H9 (cell line): ENCODE measurements around the gene MTNR1B. TPM values are rescaled to one million over a fixed set of nuclear protein-coding genes. Genes with fewer than 3 reads are reported as not detected.

ENCODE experiments used
- DNase-seq: peaks from one replicate; pipeline ENCODE4 v3.0.0-alpha.2; 2017
- H2AFZ ChIP-seq: one replicate; pipeline ENCODE4 v1.6.1; 2013; ENCODE audit warnings: mild to moderate bottlenecking, low read length, control low read depth, moderate library complexity
- H2AK5ac ChIP-seq: 2 replicates; pipeline ENCODE4 v1.6.1; 2013; ENCODE audit warnings: low read length, control low read depth, mixed read lengths; ENCODE audit not compliant: insufficient read length
- H2BK120ac ChIP-seq: one replicate; pipeline ENCODE4 v1.6.1; 2013; ENCODE audit warnings: low read depth, mild to moderate bottlenecking, low read length, control low read depth, inconsistent platforms; ENCODE audit not compliant: poor library complexity, severe bottlenecking
- H2BK12ac ChIP-seq: 2 replicates; pipeline ENCODE4 v1.6.1; 2013; ENCODE audit warnings: low read length, control low read depth, mixed read lengths, low read depth; ENCODE audit not compliant: insufficient read length
- H2BK15ac ChIP-seq: 2 replicates; pipeline ENCODE4 v1.6.1; 2013; ENCODE audit warnings: low read depth, low read length, control low read depth
- H2BK20ac ChIP-seq: one replicate; pipeline ENCODE4 v1.6.1; 2013; ENCODE audit warnings: low read depth, mild to moderate bottlenecking, low read length, control low read depth, inconsistent platforms; ENCODE audit not compliant: poor library complexity, severe bottlenecking
- H2BK5ac ChIP-seq: 2 replicates; pipeline ENCODE4 v1.6.1; 2013; ENCODE audit warnings: low read length, control low read depth, mixed read lengths; ENCODE audit not compliant: insufficient read length
- H3K14ac ChIP-seq: 2 replicates; pipeline ENCODE4 v1.6.1; 2013; ENCODE audit warnings: low read length, control low read depth; ENCODE audit not compliant: insufficient read depth
- H3K18ac ChIP-seq: 2 replicates; pipeline ENCODE4 v1.6.1; 2013; ENCODE audit warnings: low read depth, mild to moderate bottlenecking, mixed read lengths, low read length, control low read depth; ENCODE audit not compliant: insufficient read length
- H3K23ac ChIP-seq: 2 replicates; pipeline ENCODE4 v1.6.1; 2013; ENCODE audit warnings: low read length, control low read depth, mixed read lengths, low read depth; ENCODE audit not compliant: insufficient read length
- H3K23me2 ChIP-seq: 2 replicates; pipeline ENCODE4 v1.6.1; 2013; ENCODE audit warnings: low read depth, mild to moderate bottlenecking, mixed read lengths, low read length, control low read depth; ENCODE audit not compliant: insufficient read length, poor library complexity, severe bottlenecking
- H3K27ac ChIP-seq: 2 replicates; pipeline ENCODE4 v1.5.1; 2013; ENCODE audit warnings: low read length, control low read depth, mixed read lengths, low read depth; ENCODE audit not compliant: insufficient read length
- H3K27me3 ChIP-seq: 2 replicates; pipeline ENCODE4 v1.6.1; 2013; ENCODE audit warnings: low read length, control low read depth, inconsistent platforms; ENCODE audit not compliant: insufficient read depth
- H3K4ac ChIP-seq: 2 replicates; pipeline ENCODE4 v1.6.1; 2013; ENCODE audit warnings: low read depth, mild to moderate bottlenecking, control low read depth, inconsistent platforms, low read length, moderate library complexity
- H3K4me1 ChIP-seq: 2 replicates; pipeline ENCODE4 v1.6.1; 2013; ENCODE audit warnings: low read length, control low read depth, inconsistent platforms; ENCODE audit not compliant: insufficient read depth
- H3K4me2 ChIP-seq: 2 replicates; pipeline ENCODE4 v1.6.1; 2013; ENCODE audit warnings: low read length, control low read depth, mixed read lengths; ENCODE audit not compliant: insufficient read length, insufficient read depth
- H3K56ac ChIP-seq: 2 replicates; pipeline ENCODE4 v1.6.1; 2013; ENCODE audit warnings: low read depth, mild to moderate bottlenecking, mixed read lengths, low read length, control low read depth; ENCODE audit not compliant: insufficient read length
- H3K79me1 ChIP-seq: 2 replicates; pipeline ENCODE4 v1.6.1; 2013; ENCODE audit warnings: low read depth, mild to moderate bottlenecking, moderate library complexity, low read length, control low read depth, inconsistent platforms; ENCODE audit not compliant: insufficient read depth, poor library complexity, severe bottlenecking
- H3K79me2 ChIP-seq: 2 replicates; pipeline ENCODE4 v1.6.1; 2013; ENCODE audit warnings: low read length, control low read depth, inconsistent platforms; ENCODE audit not compliant: insufficient read depth
- H3K9ac ChIP-seq: 2 replicates; pipeline ENCODE4 v1.6.1; 2013; ENCODE audit warnings: low read length, control low read depth, mixed read lengths; ENCODE audit not compliant: insufficient read length; ENCODE audit errors: extremely low read depth
- H3K9me3 ChIP-seq: one replicate; pipeline ENCODE4 v1.6.1; 2013; ENCODE audit warnings: low read depth, low read length, inconsistent platforms; ENCODE audit not compliant: control insufficient read depth
- H3T11ph ChIP-seq: one replicate; pipeline ENCODE4 v1.6.1; 2013; ENCODE audit warnings: mild to moderate bottlenecking, low read length, control low read depth, inconsistent platforms
- H4K20me1 ChIP-seq: one replicate; pipeline ENCODE4 v1.6.1; 2013; ENCODE audit not compliant: control insufficient read depth, insufficient read length, insufficient read depth
- H4K5ac ChIP-seq: 2 replicates; pipeline ENCODE4 v1.6.1; 2013; ENCODE audit warnings: low read depth, mild to moderate bottlenecking, mixed read lengths, low read length, control low read depth; ENCODE audit not compliant: insufficient read length
- H4K8ac ChIP-seq: replicated peaks from 2 replicates; pipeline ENCODE4 v1.6.1; 2013; ENCODE audit warnings: low read length, control low read depth, mixed read lengths, low read depth; ENCODE audit not compliant: insufficient read length
- H4K91ac ChIP-seq: 2 replicates; pipeline ENCODE4 v1.6.1; 2013; ENCODE audit warnings: low read depth, mild to moderate bottlenecking, moderate library complexity, mixed read lengths, low read length, control low read depth; ENCODE audit not compliant: insufficient read length
- H3K27ac Mint-ChIP-seq, 3 experiments: 2 replicates in 2 of 3; 3 replicates in 1 of 3; pipeline ENCODE4 v1.8.0; 2020 to 2021; ENCODE audit warnings: mixed read lengths in 3 of 3, mild to moderate bottlenecking in 1 of 3, moderate library complexity in 1 of 3
- H3K27me3 Mint-ChIP-seq: 2 replicates; pipeline ENCODE4 v1.8.0; 2021; ENCODE audit warnings: low read depth, mild to moderate bottlenecking, moderate library complexity, mixed read lengths
- H3K36me3 Mint-ChIP-seq, 3 experiments: 2 replicates in 2 of 3; 3 replicates in 1 of 3; pipeline ENCODE4 v1.8.0; 2020 to 2021; ENCODE audit warnings: low read depth in 3 of 3, mixed read lengths in 3 of 3; ENCODE audit not compliant: insufficient read depth in 1 of 3
- H3K4me1 Mint-ChIP-seq, 2 experiments: 2 replicates each; pipeline ENCODE4 v1.8.0; 2020; ENCODE audit warnings: mixed read lengths in 2 of 2
- H3K4me3 Mint-ChIP-seq, 2 experiments: 2 replicates in 1 of 2; 3 replicates in 1 of 2; pipeline ENCODE4 v1.8.0; 2020 to 2021; ENCODE audit warnings: mild to moderate bottlenecking in 2 of 2, mixed read lengths in 2 of 2, moderate library complexity in 1 of 2
- H3K9me3 Mint-ChIP-seq, 2 experiments: 2 replicates in 1 of 2; 3 replicates in 1 of 2; pipeline ENCODE4 v1.8.0; 2020; ENCODE audit warnings: mild to moderate bottlenecking in 2 of 2, mixed read lengths in 2 of 2, moderate library complexity in 1 of 2
- CTCF ChIP-seq: fragments of 200-600 bp; sonication (generic); conservative IDR thresholded peaks from 3 replicates; pipeline ENCODE4 v1.8.0; 2021; ENCODE audit warnings: antibody characterized with exemption, mild to moderate bottlenecking
- total RNA-seq: library from RNA; stranded (reverse); gene quantifications from 2 replicates; pipeline ENCODE4 v1.2.1, GENCODE V29; 2021

Gene MTNR1B
- total RNA-seq, 1 experiment from 2014 or later: not detected

GRCh38 chr11:92976681-92977080 is 7.2 kb downstream of the MTNR1B start:
- Histone ChIP-seq H4K91ac (no peak overlapping the region), H2BK15ac (no peak overlapping the region), H3K9me3 (no peaks in the 10 kb centered on the region), H3K4ac (no peak overlapping the region), H3K79me1 (no peaks in the 10 kb centered on the region), H3K27ac (no peak overlapping the region), H3T11ph (no peak overlapping the region), H2BK20ac (no peak overlapping the region), H3K18ac (no peak overlapping the region), H2BK12ac (no peak overlapping the region), H3K23me2 (no peaks in the 10 kb centered on the region), H3K23ac (no peak overlapping the region), H4K8ac (no peak overlapping the region), H3K4me1 (no peaks in the 10 kb centered on the region), H3K79me2 (no peaks in the 10 kb centered on the region), H4K20me1 (no peaks in the 10 kb centered on the region), H2AK5ac (no peak overlapping the region), H4K5ac (no peak overlapping the region), H3K56ac (no peak overlapping the region), H2BK120ac (no peak overlapping the region), H3K14ac (no peak overlapping the region), H2AFZ (no peak overlapping the region), H3K27me3 (no peaks in the 10 kb centered on the region), H2BK5ac (no peak overlapping the region), H3K9ac (no peak overlapping the region), H3K4me2 (no peak overlapping the region)
- H3K36me3 Mint-ChIP-seq: peaks cover 0 to 2% (median 0%) of the 10 kb centered on the region in 3 experiments; a peak in 1 of 7 replicates
- no peak for DNase-seq
- H3K27ac Mint-ChIP-seq: no peak overlapping the region
- no peak for TF ChIP-seq CTCF
- no peaks in the 10 kb centered on the region for H3K4me1 Mint-ChIP-seq
- H3K27me3 Mint-ChIP-seq: peaks cover 2% of the 10 kb centered on the region
- H3K4me3 Mint-ChIP-seq: no peak overlapping the region
- H3K9me3 Mint-ChIP-seq: peaks cover 0 to 2% of the 10 kb centered on the region in 2 experiments; a peak in 2 of 5 replicates
